Testis (tissue), 5 donors: ENCODE data around the gene C1orf53. TPM values are rescaled to one million over a fixed set of nuclear protein-coding genes. Genes with fewer than 3 reads are reported as not detected.
A peak's percentile ranks its signal among the peaks of the same experiment; 100 is the strongest.
"Not testable (repeated sequence)": the region's sequence is repeated elsewhere in the genome, so short reads cannot be mapped to it uniquely, and the experiment has no call there.

Experiments used
- DNase-seq: peaks from one replicate; pipeline ENCODE4 v3.0.0-alpha.2; 2019
- H3K27ac ChIP-seq, 2 donors: fragments of 200-600 bp; sonication (generic); one replicate each; pipeline ENCODE4 v1.5.1; 2019
- H3K27me3 ChIP-seq: fragments of 200-600 bp; sonication (generic); one replicate; pipeline ENCODE4 v1.5.1; 2019
- H3K36me3 ChIP-seq: fragments of 200-600 bp; sonication (generic); one replicate; pipeline ENCODE4 v1.5.1; 2017; ENCODE audit warnings: low read depth; ENCODE audit errors: missing control alignments
- H3K4me1 ChIP-seq: fragments of 200-600 bp; sonication (generic); one replicate; pipeline ENCODE4 v1.5.1; 2019
- H3K4me3 ChIP-seq, 2 donors: fragments of 200-600 bp; sonication (generic); one replicate each; pipeline ENCODE4 v1.5.1; 2017 to 2019
- H3K9me3 ChIP-seq: fragments of 200-600 bp; sonication (generic); one replicate; pipeline ENCODE4 v1.5.1; 2017
- POLR2A ChIP-seq: fragments of 450-650 bp; IDR thresholded peaks from one replicate; pipeline ENCODE4 v1.6.1; 2017; ENCODE audit warnings: antibody characterized with exemption, mild to moderate bottlenecking, moderate library complexity
- WGBS, 2 donors: methylation state at CpG; one replicate each; pipeline ENCODE4 v1.1.5; 2018; 5-methylcytosine and 5-hydroxymethylcytosine counted together
- intact Hi-C: fragments of 100-400 bp; cut with DNase I; formaldehyde crosslinking; loops from one replicate; pipeline ENCODE4 v1.15.1; 2023; ENCODE audit warnings: low total_unique reads
- long read RNA-seq, 2 donors: transcript quantifications; one replicate each; lab custom pipeline, GENCODE V29; 2026
- polyA plus RNA-seq: library from polyadenylated mRNA; stranded (reverse); fragments of 350-450 nt; fragmentation: Illumina TruSeq; extraction: RNeasy Lipid Tissue Mini Kit (QIAGEN cat#74804); gene quantifications from one replicate; pipeline ENCODE4 v1.2.3, GENCODE V29; 2014; ENCODE audit warnings: low read depth, low replicate concordance; ENCODE audit not compliant: insufficient read depth
- total RNA-seq, 2 donors: library from RNA; depleted of rRNA; stranded (reverse); fragments of >200 nt; gene quantifications; one replicate each; pipeline ENCODE4 v1.2.3, GENCODE V29; 2016
- TF ChIP-seq, protein P1 (sequence below), 3 experiments: fragments of 450-650 bp in 2 of 3; fragments of 200-600 bp in 1 of 3; sonication (generic) in 1 of 3; IDR thresholded peaks; one replicate each; pipeline ENCODE4 v1.5.1; 2016 to 2019; ENCODE audit warnings: antibody characterized with exemption in 3 of 3, mild to moderate bottlenecking in 2 of 3, moderate library complexity in 1 of 3

Gene C1orf53
- total RNA-seq (10 to 100 TPM in 1 of 2 donors, 1 to 10 TPM in 1; 7.8 to 10.5 TPM), polyA plus RNA-seq (8.6 TPM)
- long read RNA-seq, donor 1, transcript C1orf53-201 (3 exons, 588 nt), result major isoform, 16 of 16 reads
- long read RNA-seq, donor 1, partial matches to known transcripts, result 0 of 16 reads
- long read RNA-seq, donor 1, other reads (novel, unspliced or antisense), result 0 of 16 reads
- long read RNA-seq, donor 2, transcript C1orf53-201 (3 exons, 588 nt), result major isoform, 17 of 17 reads
- long read RNA-seq, donor 2, partial matches to known transcripts, result 0 of 17 reads
- long read RNA-seq, donor 2, other reads (novel, unspliced or antisense), result 0 of 17 reads

DNA sequence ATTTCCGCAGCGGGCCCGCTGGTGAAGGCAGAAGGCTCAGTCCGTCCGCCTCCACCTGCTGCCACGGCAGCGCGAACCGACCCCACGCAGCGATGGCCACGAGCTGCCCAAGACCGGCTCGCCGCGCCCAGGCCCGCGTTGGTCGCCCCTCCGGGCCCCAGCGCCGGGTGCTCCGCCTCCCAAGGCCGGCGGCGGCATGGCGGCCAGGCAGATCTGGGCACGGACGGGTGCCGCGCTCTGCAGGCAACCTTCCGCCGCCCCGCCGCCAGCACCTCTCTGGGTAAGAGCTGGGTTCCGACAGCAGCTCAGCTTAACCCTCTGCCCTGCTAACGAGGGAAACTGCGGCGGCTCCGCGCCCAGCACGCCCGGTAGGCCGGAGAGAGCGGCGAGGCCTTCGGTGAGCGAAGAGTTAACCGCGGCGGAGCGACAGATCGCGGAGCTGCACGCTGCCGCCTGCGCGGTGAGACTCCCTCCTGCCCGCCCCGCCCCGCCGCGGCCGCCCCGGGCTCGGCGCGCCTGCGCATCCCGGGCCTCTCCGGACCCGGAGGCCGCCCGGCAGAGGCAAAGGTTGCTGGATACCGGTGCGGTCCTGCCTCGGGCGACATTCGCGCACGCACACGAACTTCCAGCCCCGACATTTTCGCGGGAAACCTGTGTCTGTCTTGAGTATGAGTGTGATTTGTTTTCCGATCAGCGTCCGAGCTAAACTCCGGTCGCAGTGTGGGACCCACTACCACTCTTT, at the start of gene C1orf53:
C1orf53 (plus strand) TSS at position 177 of the 742 bp plus-strand sequence; CDS start at position 197, 20 bp downstream.
- intact Hi-C loops, result no loop called here
- peak within 1 kb of the TSS; percentile 72 to 85 for H3K4me3 ChIP-seq
- WGBS, 2 donors, result 0 to 1% methylated on average over 16 to 68 of the region's 90 CpGs
- DNase-seq, result peak; percentile 90
- H3K27ac ChIP-seq, result peak within 1 kb of the TSS; percentile 90 to 91
- TF ChIP-seq POLR2A, result no peak
- TF ChIP-seq, protein P1, sequence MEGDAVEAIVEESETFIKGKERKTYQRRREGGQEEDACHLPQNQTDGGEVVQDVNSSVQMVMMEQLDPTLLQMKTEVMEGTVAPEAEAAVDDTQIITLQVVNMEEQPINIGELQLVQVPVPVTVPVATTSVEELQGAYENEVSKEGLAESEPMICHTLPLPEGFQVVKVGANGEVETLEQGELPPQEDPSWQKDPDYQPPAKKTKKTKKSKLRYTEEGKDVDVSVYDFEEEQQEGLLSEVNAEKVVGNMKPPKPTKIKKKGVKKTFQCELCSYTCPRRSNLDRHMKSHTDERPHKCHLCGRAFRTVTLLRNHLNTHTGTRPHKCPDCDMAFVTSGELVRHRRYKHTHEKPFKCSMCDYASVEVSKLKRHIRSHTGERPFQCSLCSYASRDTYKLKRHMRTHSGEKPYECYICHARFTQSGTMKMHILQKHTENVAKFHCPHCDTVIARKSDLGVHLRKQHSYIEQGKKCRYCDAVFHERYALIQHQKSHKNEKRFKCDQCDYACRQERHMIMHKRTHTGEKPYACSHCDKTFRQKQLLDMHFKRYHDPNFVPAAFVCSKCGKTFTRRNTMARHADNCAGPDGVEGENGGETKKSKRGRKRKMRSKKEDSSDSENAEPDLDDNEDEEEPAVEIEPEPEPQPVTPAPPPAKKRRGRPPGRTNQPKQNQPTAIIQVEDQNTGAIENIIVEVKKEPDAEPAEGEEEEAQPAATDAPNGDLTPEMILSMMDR (IDR thresholded peaks at IDR 0.05), result peak in 1 of 3 experiments; percentile 9
- no peaks in the 10 kb centered on the region for H3K36me3 ChIP-seq
- H3K9me3 ChIP-seq, result no peaks in the 10 kb centered on the region
- H3K27me3 ChIP-seq, result no peaks in the 10 kb centered on the region
- peaks cover 6% of the 10 kb centered on the region for H3K4me1 ChIP-seq

DNA sequence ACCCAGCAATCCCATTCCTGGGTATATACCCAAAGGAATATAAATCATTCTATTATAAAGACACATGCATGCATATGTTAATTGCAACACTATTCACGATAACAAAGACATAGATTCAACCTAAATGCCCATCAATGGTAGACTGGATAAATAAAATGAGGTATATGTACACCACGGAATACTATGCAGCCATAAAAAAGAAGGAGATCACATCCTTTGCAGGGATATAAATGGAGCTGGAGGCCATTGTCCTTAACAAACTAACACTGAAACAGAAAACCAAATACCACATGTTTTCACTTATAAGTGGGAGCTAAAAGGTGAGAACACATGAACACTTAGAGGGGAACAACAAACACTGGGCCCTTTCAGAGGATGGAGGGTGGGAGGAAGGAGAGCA, 46.7 kb upstream of the C1orf53 start:
- WGBS, 2 donors, result 84 to 89% methylated on average over 2 of the region's 2 CpGs
- H3K4me3 ChIP-seq, H3K9me3 ChIP-seq, DNase-seq, intact Hi-C loops, H3K27me3 ChIP-seq, H3K36me3 ChIP-seq, H3K27ac ChIP-seq, H3K4me1 ChIP-seq: not testable (repeated sequence)

DNA sequence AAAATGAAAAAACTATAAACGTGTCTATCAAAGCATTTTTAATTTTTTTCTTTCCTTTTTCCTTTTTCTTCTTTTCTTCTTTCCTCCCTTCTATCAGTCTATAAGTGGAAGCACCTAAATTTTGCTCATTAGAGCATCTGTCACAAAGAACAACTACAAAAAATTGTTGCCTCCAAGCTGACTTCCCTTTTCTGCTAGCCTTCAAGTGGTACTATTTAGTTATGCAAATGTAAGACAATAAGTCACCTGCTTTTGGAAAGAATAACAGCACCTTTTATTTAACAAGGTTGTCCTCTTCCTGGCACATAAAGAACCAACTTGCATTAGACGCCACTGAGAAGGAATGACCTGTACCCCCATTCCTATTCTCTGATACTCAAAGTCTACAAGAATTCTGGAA, 45.0 kb upstream of the C1orf53 start:
- WGBS, 2 donors, result 90% methylated on average over 2 of the region's 2 CpGs
- H3K4me3 ChIP-seq, result no peak overlapping the region
- H3K36me3 ChIP-seq, result no peaks in the 10 kb centered on the region
- no peaks in the 10 kb centered on the region for H3K27me3 ChIP-seq
- intact Hi-C loops, result no loop called here
- no peaks in the 10 kb centered on the region for H3K9me3 ChIP-seq
- TF ChIP-seq POLR2A, result no peak
- TF ChIP-seq, protein P1 (IDR thresholded peaks at IDR 0.05), result no peak
- H3K4me1 ChIP-seq, result no peaks in the 10 kb centered on the region
- no peak for DNase-seq
- no peak overlapping the region for H3K27ac ChIP-seq

DNA sequence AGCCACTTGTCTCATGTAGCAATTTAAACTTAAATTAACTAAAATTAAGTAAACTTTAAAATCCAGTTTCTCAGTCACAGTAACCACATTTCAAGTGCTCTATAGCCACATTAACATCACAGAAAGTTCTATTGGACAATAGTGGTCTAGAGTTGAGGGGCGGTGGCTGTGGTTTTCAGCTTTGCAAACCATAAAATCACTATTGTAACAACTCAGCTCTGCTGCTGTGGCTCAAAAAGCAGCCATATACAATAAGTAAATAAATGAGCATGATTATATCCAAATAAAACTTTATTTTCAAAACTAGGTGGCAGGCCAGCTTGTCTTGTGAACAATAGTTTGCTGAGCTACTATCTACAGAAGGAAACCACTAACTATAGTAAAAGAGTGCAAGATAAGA, 43.4 kb upstream of the C1orf53 start:
- TF ChIP-seq, protein P1 (IDR thresholded peaks at IDR 0.05), result no peak
- no peak for TF ChIP-seq POLR2A
- H3K36me3 ChIP-seq, result no peaks in the 10 kb centered on the region
- no peak overlapping the region for H3K27ac ChIP-seq
- intact Hi-C loops, result no loop called here
- H3K9me3 ChIP-seq, result no peaks in the 10 kb centered on the region
- 88 to 95% methylated on average over 1 of the region's 1 CpG for WGBS, 2 donors
- no peak for DNase-seq
- H3K4me1 ChIP-seq, result no peaks in the 10 kb centered on the region
- no peaks in the 10 kb centered on the region for H3K27me3 ChIP-seq
- H3K4me3 ChIP-seq, result no peak overlapping the region

DNA sequence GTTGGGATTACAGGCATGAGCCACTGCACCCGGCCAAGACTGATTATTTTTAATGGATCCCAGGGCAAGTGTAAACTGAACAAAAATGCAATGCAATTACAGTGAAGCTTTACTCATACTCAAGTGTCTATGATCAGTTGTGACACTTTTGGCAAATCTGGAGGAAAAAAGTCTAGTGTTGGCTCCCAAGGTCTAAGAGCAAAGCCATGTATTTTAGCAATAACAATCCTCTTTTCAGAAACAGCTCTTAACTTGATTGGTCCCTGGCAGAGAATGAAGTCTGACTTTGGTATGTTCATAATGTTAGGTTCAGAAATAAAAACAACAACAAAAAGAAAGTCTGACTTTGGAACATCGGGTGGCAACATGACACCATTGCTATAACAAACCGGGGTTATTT, 40.2 kb upstream of the C1orf53 start:
- whole genome bisulfite sequencing, 2 donors, result 77 to 80% methylated on average over 3 of the region's 3 CpGs
- no peaks in the 10 kb centered on the region for H3K9me3 ChIP-seq
- intact Hi-C loops, result no loop called here

More for the DNA sequence above, 40.2 kb upstream of the C1orf53 start:
- H3K4me3 ChIP-seq, result no peak overlapping the region
- no peak for DNase-seq
- H3K4me1 ChIP-seq, result no peaks in the 10 kb centered on the region
- H3K36me3 ChIP-seq, result no peaks in the 10 kb centered on the region
- no peak overlapping the region for H3K27ac ChIP-seq
- TF ChIP-seq, protein P1 (IDR thresholded peaks at IDR 0.05), result no peak
- TF ChIP-seq POLR2A, result no peak
- H3K27me3 ChIP-seq, result no peaks in the 10 kb centered on the region
